NCI-H748 (cell line): Measurements from ENCODE around the gene RHBDD1.
"Not testable (repeated sequence)": the region's sequence is repeated elsewhere in the genome, so short reads cannot be mapped to it uniquely, and the experiment has no call there.

Source experiments
- DNase-seq: peaks from one replicate; lab custom pipeline; 2025; ENCODE audit not compliant: unreplicated experiment; lab: John Stamatoyannopoulos, UW

RHBDD1 gene

DNA sequence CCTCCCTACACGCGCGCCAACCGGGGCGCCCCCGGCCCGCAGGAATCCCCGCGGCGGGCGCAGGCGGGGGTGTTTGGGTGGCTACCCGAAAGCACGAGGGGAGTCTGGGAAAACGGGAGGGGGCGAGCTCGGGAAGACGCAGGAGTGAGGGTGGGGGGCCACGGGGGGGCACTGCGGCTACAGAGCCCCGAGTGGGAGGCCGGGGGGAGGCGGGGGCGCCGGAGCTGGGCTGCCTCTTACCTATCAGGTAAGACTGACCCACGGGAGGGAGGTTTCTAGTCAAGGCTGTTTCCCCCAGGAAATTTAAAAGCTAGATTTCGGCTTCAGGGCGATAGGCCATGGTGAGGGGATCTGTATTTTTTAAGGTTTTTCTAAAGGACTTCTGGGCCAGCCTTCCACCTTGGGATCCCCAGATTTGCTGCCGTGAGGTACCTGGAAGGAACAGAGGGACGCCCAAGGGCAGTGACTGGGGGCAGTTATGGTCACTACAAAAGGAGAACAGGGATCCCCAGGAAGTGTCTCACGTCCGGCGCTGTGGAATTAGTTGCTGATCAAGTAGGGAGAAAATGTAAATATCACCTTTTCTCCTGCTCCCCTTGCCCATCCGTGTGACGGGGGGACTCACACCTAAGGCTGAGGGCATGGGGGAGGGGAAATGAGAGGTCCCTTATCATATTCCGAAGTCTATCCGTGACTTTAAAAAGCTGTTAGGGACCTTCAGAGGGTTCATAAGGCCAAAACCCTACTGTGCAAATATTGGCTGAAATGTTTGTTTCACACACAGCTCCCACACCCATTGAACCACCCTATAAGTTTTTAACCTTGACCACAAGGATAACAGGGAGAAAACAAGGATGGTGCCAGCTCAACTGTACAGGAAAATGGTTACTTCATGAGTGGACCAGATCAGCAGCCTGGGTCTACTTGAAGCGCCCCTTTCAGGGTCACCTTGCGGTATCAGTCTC, 35.6 kb upstream of the RHBDD1 start:
- peak; percentile 65 for DNase-seq

DNA sequence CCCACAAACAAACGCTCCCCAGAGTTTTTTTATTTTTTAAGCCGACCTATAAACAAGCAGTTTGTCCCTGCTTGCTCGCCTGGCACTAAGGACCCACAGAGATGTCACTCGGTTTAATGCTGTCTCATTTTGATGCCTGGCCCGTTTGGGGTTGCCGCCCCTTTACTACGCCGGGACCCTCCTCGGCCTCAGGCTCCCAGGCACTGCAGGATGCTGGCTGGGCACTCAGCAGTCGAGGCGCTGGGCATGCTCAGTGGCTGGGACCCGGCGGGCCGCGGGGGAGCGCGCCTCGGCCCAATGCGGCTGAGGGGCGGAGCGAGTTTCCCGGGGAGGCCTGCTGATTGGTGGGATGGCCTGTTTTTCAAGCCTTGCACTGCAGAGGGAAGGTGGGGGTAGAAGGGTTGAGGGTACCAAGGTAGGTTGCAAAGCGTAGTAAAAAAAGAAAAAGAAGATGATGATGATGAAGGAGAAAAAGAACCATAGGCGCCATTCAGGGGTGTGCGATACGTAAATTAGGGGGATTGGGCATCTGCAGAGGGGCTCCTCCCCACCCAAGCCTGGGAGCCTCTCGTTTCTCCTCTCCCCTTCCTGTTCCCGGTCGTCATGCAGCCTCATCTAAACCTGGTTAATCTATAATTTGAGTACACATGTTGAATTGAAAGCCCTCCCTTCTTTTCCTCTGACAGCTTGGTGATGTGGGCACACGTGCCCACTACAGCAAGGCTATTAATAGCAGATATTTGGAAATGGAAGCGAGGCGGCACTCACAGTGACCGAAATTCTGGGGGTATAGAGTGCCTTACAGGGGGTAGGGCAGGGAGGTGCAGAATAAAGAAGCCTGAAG, 34.7 kb upstream of the RHBDD1 start:
- peak; percentile 90 for DNase-seq

GRCh38 chr2:226802573-226802972, 33.3 kb upstream of the RHBDD1 start:
- DNase-seq: peak; percentile 75

- no peak for DNase-seq
Observed at GRCh38 chr2:226803410-226803809, 32.4 kb upstream of the RHBDD1 start.

DNA sequence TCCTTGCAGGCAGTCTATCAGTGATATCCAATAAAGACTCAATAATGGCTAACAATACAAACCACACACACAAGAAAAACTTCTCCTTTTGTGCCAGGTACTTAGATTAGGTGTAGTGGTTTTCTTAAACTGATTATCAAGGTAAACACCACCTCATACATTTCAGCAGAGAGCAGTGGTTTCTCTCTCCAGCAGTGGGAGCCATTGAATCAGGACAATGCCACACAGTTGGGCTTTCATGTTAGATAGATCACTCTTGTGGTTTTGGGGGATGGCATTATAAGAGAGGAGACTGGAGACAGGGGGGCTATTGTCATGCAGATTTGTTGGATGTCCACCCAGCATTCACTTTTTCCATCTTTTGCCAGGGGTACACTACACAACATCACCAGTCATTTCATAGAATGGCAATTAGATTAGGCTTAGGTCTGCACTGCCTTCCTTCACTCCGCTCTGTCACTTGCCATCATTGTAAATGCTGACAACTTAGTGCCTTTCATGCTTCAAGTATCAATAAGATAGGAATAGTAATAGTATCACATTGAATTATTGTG, 22.6 kb upstream of the RHBDD1 start:
- DNase-seq: peak; percentile 21

- DNase-seq: peak; percentile 38
Observed at GRCh38 chr2:226818930-226819329, 16.9 kb upstream of the RHBDD1 start.

DNA sequence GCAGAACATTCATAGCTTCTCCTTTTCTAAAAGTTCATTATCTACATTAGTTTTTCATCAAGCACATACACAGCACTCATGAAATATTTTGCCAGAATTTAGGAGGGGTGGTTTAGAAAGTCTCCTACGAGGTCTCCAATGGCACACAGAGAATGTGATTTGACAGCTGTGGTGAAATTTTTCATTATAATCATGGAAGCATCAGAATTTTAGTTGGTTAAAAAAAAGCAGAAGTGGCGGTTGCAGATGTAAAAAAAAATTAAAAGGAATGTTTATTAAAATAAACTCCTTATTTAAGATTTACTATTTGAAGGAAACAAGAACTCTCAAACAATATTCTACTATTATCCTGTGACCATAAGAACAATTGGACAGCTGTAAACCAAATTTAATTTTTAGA, 10.8 kb upstream of the RHBDD1 start:
- no peak for DNase-seq

- no peak for DNase-seq
Observed at GRCh38 chr2:226828191-226828590, 7.7 kb upstream of the RHBDD1 start.

- DNase-seq: no peak
Observed at GRCh38 chr2:226829721-226830631, 5.9 kb upstream of the RHBDD1 start.

GRCh38 chr2:226831266-226831665, 4.6 kb upstream of the RHBDD1 start:
- no peak for DNase-seq

GRCh38 chr2:226832061-226832460, 3.8 kb upstream of the RHBDD1 start:
- DNase-seq: no peak

DNA sequence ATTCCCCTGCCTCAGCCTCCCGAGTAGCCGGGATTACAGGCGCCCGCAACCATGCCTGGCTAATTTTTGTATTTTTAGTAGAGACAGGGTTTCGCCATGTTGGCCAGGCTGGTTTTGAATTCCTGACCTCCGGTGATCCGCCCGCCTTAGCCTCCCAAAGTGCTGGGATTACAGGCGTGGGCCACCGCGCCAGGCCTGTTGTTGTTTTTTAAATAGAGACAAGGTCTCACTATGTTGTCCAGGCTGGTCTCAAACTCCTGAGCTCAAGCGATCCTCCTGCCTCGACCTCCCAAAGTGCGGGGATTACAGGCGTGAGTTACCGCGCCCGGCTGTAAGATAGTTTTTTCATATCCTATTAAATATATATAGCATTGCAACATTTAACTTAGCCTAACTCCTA, 974 bp upstream of the RHBDD1 start:
- DNase-seq: not testable (repeated sequence)

DNA sequence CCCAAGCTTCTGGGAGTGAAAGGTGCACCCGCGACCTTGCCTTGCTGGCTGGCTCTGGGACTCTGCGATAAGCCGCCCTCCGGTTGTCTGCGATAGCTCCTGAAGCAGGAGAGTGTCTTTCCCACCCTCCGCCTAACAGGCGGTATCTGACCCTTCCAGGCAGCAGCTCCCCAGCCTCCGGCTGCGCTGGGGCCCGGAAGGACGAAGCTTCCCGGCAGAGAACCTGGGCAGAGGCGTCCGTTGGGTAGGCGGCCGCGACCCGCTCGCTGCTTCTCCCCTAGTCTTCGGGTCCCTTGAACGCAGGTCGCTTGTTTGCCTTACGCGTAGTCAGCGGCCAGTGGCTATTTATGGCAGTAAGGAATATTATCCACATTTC, 446 bp upstream of the RHBDD1 start:
- DNase-seq: peak; percentile 83

- peak; percentile 37 for DNase-seq
Observed at GRCh38 chr2:226836548-226836885, 663 bp downstream of the RHBDD1 start.

DNA sequence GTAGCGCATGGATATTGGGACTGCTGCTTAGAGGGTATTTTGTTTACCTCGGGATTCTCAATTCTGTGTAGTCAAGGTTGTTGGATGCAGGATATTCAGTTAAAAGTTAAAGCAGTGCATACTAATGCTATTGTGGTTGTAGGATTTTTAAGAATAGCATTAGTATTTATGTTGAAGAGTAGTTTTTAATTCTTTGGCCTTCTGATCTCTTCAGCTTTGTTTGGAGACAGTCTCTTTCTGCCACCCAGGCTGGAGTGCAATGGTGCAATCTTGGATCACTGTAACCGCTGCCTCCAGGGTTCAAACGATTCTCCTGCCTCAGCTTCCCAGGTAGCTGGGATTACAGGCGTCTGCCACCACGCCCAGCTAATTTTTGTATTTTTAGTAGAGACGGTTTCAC, 1.5 kb downstream of the RHBDD1 start:
- DNase-seq: no peak

GRCh38 chr2:226837787-226838603, 2.1 kb downstream of the RHBDD1 start:
- no peak for DNase-seq

- no peak for DNase-seq
Observed at GRCh38 chr2:226838722-226839121, 2.9 kb downstream of the RHBDD1 start.

- DNase-seq: no peak
Observed at GRCh38 chr2:226839161-226839560, 3.3 kb downstream of the RHBDD1 start.

GRCh38 chr2:226839951-226840350, 4.1 kb downstream of the RHBDD1 start:
- DNase-seq: no peak

GRCh38 chr2:226843001-226843400, 7.1 kb downstream of the RHBDD1 start:
- DNase-seq: not testable (repeated sequence)
